HUES64 (cell line): ENCODE results near the gene TLCD4.
"Not testable (repeated sequence)": the region's sequence is repeated elsewhere in the genome, so short reads cannot be mapped to it uniquely, and the experiment has no call there.

Source experiments
- H3K27ac ChIP-seq: 2 replicates; pipeline ENCODE4 v1.7.0; 2013; ENCODE audit warnings: low read depth, low read length, inconsistent platforms
- H3K27me3 ChIP-seq: 2 replicates; pipeline ENCODE4 v1.6.1; 2013; ENCODE audit warnings: mild to moderate bottlenecking, low read length; ENCODE audit not compliant: insufficient read depth
- H3K36me3 ChIP-seq: 2 replicates; pipeline ENCODE4 v1.6.1; 2013; ENCODE audit warnings: mild to moderate bottlenecking, low read length; ENCODE audit not compliant: insufficient read depth
- H3K4me1 ChIP-seq: 2 replicates; pipeline ENCODE4 v1.6.1; 2013; ENCODE audit warnings: mild to moderate bottlenecking, low read length, moderate library complexity; ENCODE audit not compliant: insufficient read depth
- H3K4me3 ChIP-seq: 2 replicates; pipeline ENCODE4 v1.5.1; 2013; ENCODE audit warnings: mild to moderate bottlenecking, low read length, moderate library complexity
- H3K9ac ChIP-seq: 2 replicates; pipeline ENCODE4 v1.6.1; 2013; ENCODE audit warnings: mild to moderate bottlenecking, low read depth, low read length
- H3K9me3 ChIP-seq: 2 replicates; pipeline ENCODE4 v1.6.1; 2013; ENCODE audit warnings: low read depth, low read length; ENCODE audit not compliant: insufficient read depth
- WGBS: fragments of 150-250, 120-280 bp; methylation state at CpG from one replicate; pipeline ENCODE4 v1.1.7; 2013; ENCODE audit warnings: missing lambda C conversion rate; 5-methylcytosine and 5-hydroxymethylcytosine counted together

Gene TLCD4

GRCh38 chr1:95080879-95081278 is 36.3 kb upstream of the TLCD4 start:
- no peaks in the 10 kb centered on the region for H3K27me3 ChIP-seq
- no peak overlapping the region for H3K27ac ChIP-seq
- H3K4me1 ChIP-seq, result peaks cover 23% of the 10 kb centered on the region
- H3K9ac ChIP-seq, result no peak overlapping the region
- 87% methylated on average over 1 of the region's 1 CpG for WGBS
- H3K9me3 ChIP-seq, result no peaks in the 10 kb centered on the region
- no peaks in the 10 kb centered on the region for H3K36me3 ChIP-seq
- no peak overlapping the region for H3K4me3 ChIP-seq

- Histone ChIP-seq H3K9ac (no peak overlapping the region), H3K4me3 (no peak overlapping the region), H3K36me3 (no peaks in the 10 kb centered on the region), H3K27me3 (no peaks in the 10 kb centered on the region), H3K27ac (no peak overlapping the region), H3K4me1 (peaks cover 32% of the 10 kb centered on the region), H3K9me3 (no peaks in the 10 kb centered on the region)
- 81% methylated on average over 8 of the region's 8 CpGs for WGBS
Measured at GRCh38 chr1:95084317-95085176, 32.6 kb upstream of the TLCD4 start.

GRCh38 chr1:95085376-95085775 is 31.8 kb upstream of the TLCD4 start:
- Histone ChIP-seq H3K9ac (no peak overlapping the region), H3K36me3 (no peaks in the 10 kb centered on the region), H3K9me3 (no peaks in the 10 kb centered on the region), H3K27ac (no peak overlapping the region), H3K4me3 (no peak overlapping the region), H3K4me1 (peaks cover 31% of the 10 kb centered on the region), H3K27me3 (no peaks in the 10 kb centered on the region)
- 78% methylated on average over 2 of the region's 2 CpGs for WGBS

GRCh38 chr1:95086949-95087533 is 30.1 kb upstream of the TLCD4 start:
- peaks cover 22% of the 10 kb centered on the region for H3K4me1 ChIP-seq
- H3K36me3 ChIP-seq, result no peaks in the 10 kb centered on the region
- no peak overlapping the region for H3K9ac ChIP-seq
- H3K9me3 ChIP-seq, result no peaks in the 10 kb centered on the region
- H3K27ac ChIP-seq, result peak overlapping the region; percentile 22
- no peaks in the 10 kb centered on the region for H3K27me3 ChIP-seq
- 50% methylated on average over 5 of the region's 5 CpGs for WGBS
- no peak overlapping the region for H3K4me3 ChIP-seq

- H3K9me3 ChIP-seq, result no peaks in the 10 kb centered on the region
- H3K27ac ChIP-seq, result no peak overlapping the region
Measured at GRCh38 chr1:95088303-95088702, 28.9 kb upstream of the TLCD4 start.

GRCh38 chr1:95089650-95090287 is 27.4 kb upstream of the TLCD4 start:
- WGBS, result 90% methylated on average over 6 of the region's 6 CpGs
- H3K4me1 ChIP-seq, result peaks cover 18% of the 10 kb centered on the region
- H3K27me3 ChIP-seq, result no peaks in the 10 kb centered on the region
- H3K9ac ChIP-seq, result no peak overlapping the region
- H3K27ac ChIP-seq, result no peak overlapping the region
- no peak overlapping the region for H3K4me3 ChIP-seq
- no peaks in the 10 kb centered on the region for H3K9me3 ChIP-seq
- no peaks in the 10 kb centered on the region for H3K36me3 ChIP-seq

More at GRCh38 chr1:95088303-95088702, 28.9 kb upstream of the TLCD4 start:
- H3K36me3 ChIP-seq, result no peaks in the 10 kb centered on the region
- H3K9ac ChIP-seq, result no peak overlapping the region
- WGBS, result no CpG with 5 or more reads among the region's 1 CpG
- H3K4me1 ChIP-seq, result peaks cover 20% of the 10 kb centered on the region
- no peaks in the 10 kb centered on the region for H3K27me3 ChIP-seq
- H3K4me3 ChIP-seq, result no peak overlapping the region

GRCh38 chr1:95091290-95091689 is 25.9 kb upstream of the TLCD4 start:
- not testable (repeated sequence) for H3K36me3 ChIP-seq, H3K27me3 ChIP-seq, H3K4me3 ChIP-seq, H3K27ac ChIP-seq, H3K4me1 ChIP-seq, H3K9me3 ChIP-seq, H3K9ac ChIP-seq
- 96% methylated on average over 28 of the region's 28 CpGs for WGBS

- H3K9me3 ChIP-seq, H3K4me3 ChIP-seq, H3K27ac ChIP-seq, H3K9ac ChIP-seq, H3K4me1 ChIP-seq, H3K36me3 ChIP-seq, H3K27me3 ChIP-seq: not testable (repeated sequence)
Measured at GRCh38 chr1:95092891-95093290, 24.3 kb upstream of the TLCD4 start.

GRCh38 chr1:95093296-95093695 is 23.9 kb upstream of the TLCD4 start:
- no peaks in the 10 kb centered on the region for H3K36me3 ChIP-seq
- H3K27me3 ChIP-seq, result no peaks in the 10 kb centered on the region
- 45% methylated on average over 1 of the region's 1 CpG for WGBS
- no peaks in the 10 kb centered on the region for H3K4me1 ChIP-seq
- no peaks in the 10 kb centered on the region for H3K9me3 ChIP-seq
- H3K27ac ChIP-seq, result no peak overlapping the region
- H3K4me3 ChIP-seq, result no peak overlapping the region
- H3K9ac ChIP-seq, result no peak overlapping the region

GRCh38 chr1:95094923-95095322 is 22.2 kb upstream of the TLCD4 start:
- no peaks in the 10 kb centered on the region for H3K27me3 ChIP-seq
- no peak overlapping the region for H3K4me3 ChIP-seq
- no peaks in the 10 kb centered on the region for H3K36me3 ChIP-seq
- no peak overlapping the region for H3K27ac ChIP-seq
- no peak overlapping the region for H3K9ac ChIP-seq
- H3K4me1 ChIP-seq, result no peaks in the 10 kb centered on the region
- 90% methylated on average over 2 of the region's 2 CpGs for WGBS
- H3K9me3 ChIP-seq, result no peaks in the 10 kb centered on the region

- 95% methylated on average over 2 of the region's 2 CpGs for WGBS
Measured at GRCh38 chr1:95095833-95096217, 21.3 kb upstream of the TLCD4 start.

More at GRCh38 chr1:95095833-95096217, 21.3 kb upstream of the TLCD4 start:
- Histone ChIP-seq H3K27ac (no peak overlapping the region), H3K9me3 (no peaks in the 10 kb centered on the region), H3K9ac (no peak overlapping the region), H3K4me1 (no peaks in the 10 kb centered on the region), H3K27me3 (no peaks in the 10 kb centered on the region), H3K4me3 (no peak overlapping the region), H3K36me3 (no peaks in the 10 kb centered on the region)
